Right lobe of liver (tissue), 4 donors: ENCODE measurements around the gene SF3A2.

Source experiments
- CTCF ChIP-seq, 4 donors: fragments of 200-600 bp in 3 of 4; fragments of 450-650 bp in 1 of 4; IDR thresholded peaks; one replicate each; pipeline versions ENCODE4 v1.5.1 to v1.8.0; 2016 to 2022; ENCODE audit warnings: antibody characterized with exemption in 4 of 4, mild to moderate bottlenecking in 2 of 4
- POLR2A ChIP-seq: fragments of 450-650 bp; IDR thresholded peaks from one replicate; pipeline ENCODE4 v1.6.1; 2017; ENCODE audit warnings: antibody characterized with exemption, mild to moderate bottlenecking
- donor health status: DM: no; HTN: no; CAD: no.
- donor health status: DM: no; HTN: no; CAD: no.
- donor health status: DM: no; HTN: yes; CAD: no.

- no peak for TF ChIP-seq CTCF (IDR thresholded peaks at IDR 0.05)
- TF ChIP-seq POLR2A, result no peak
Measured at GRCh38 chr19:2275588-2276428, 39.2 kb downstream of the SF3A2 start.
